ENCODE measurements around the gene CES4A. TPM values are rescaled to one million over a fixed set of nuclear protein-coding genes. Genes with fewer than 3 reads are reported as not detected.

CES4A gene
- total RNA-seq, 1 experiment from 2014 or later, result 1.9 TPM

GRCh38 chr16:66968847-66969246, 19.5 kb upstream of the CES4A start:
- H2BK20ac ChIP-seq (ENCODE audit: low read depth, low read length, poor library complexity, severe bottlenecking), result no peak overlapping the region
- H3K9me3 ChIP-seq (ENCODE audit: control insufficient read depth, low read depth, low read length), result no peaks in the 10 kb centered on the region
- no peak overlapping the region for H3K9ac ChIP-seq (ENCODE audit: extremely low read depth, insufficient read length, low read length)
- no peak for DNase-seq
- no peak overlapping the region for H2AFZ ChIP-seq (ENCODE audit: low read length)
- no peak overlapping the region for H3K4ac ChIP-seq (ENCODE audit: low read depth, low read length)
- no peak overlapping the region for H2BK5ac ChIP-seq (ENCODE audit: insufficient read length, low read length)
- Mint-ChIP-seq H3K27ac (no peak overlapping the region), H3K36me3 (ENCODE audit: insufficient read depth in 1 of 3, low read depth in 3 of 3) (no peaks in the 10 kb centered on the region), H3K4me1 (peaks cover 0 to 6% of the 10 kb centered on the region in 2 experiments; a peak in 2 of 4 replicates), H3K4me3 (no peak overlapping the region), H3K27me3 (ENCODE audit: low read depth) (peaks cover 7% of the 10 kb centered on the region; the same call in 1 of the 2 replicates), H3K9me3 (no peaks in the 10 kb centered on the region)
- no peak overlapping the region for H3K4me2 ChIP-seq (ENCODE audit: insufficient read depth, insufficient read length, low read length)
- H4K20me1 ChIP-seq (ENCODE audit: control insufficient read depth, insufficient read depth, insufficient read length), result no peaks in the 10 kb centered on the region
- no peaks in the 10 kb centered on the region for H3K79me2 ChIP-seq (ENCODE audit: insufficient read depth, low read length)
- H2BK120ac ChIP-seq (ENCODE audit: low read depth, low read length, poor library complexity, severe bottlenecking), result no peak overlapping the region
- H3K23ac ChIP-seq (ENCODE audit: insufficient read length, low read depth, low read length), result no peak overlapping the region
- no peaks in the 10 kb centered on the region for H3K27me3 ChIP-seq (ENCODE audit: insufficient read depth, low read length)
- H3K23me2 ChIP-seq (ENCODE audit: insufficient read length, low read depth, low read length, poor library complexity, severe bottlenecking), result no peaks in the 10 kb centered on the region
- H2BK12ac ChIP-seq (ENCODE audit: insufficient read length, low read depth, low read length), result no peak overlapping the region
- H3T11ph ChIP-seq (ENCODE audit: low read length), result no peak overlapping the region
- no peak overlapping the region for H4K91ac ChIP-seq (ENCODE audit: insufficient read length, low read depth, low read length)
- no peak overlapping the region for H3K18ac ChIP-seq (ENCODE audit: insufficient read length, low read depth, low read length)
- H2AK5ac ChIP-seq (ENCODE audit: insufficient read length, low read length), result no peak overlapping the region
- no peak for TF ChIP-seq CTCF (conservative IDR thresholded peaks at IDR 0.05)
- H2BK15ac ChIP-seq (ENCODE audit: low read depth, low read length), result no peak overlapping the region
- no peak overlapping the region for H3K56ac ChIP-seq (ENCODE audit: insufficient read length, low read depth, low read length)
- no CpG with 5 or more reads among the region's 5 CpGs for WGBS (ENCODE audit: extremely low coverage, insufficient read length, low lambda C conversion rate)
- H4K5ac ChIP-seq (ENCODE audit: insufficient read length, low read depth, low read length), result no peak overlapping the region
- no peak overlapping the region for H3K14ac ChIP-seq (ENCODE audit: insufficient read depth, low read length)
- H3K4me1 ChIP-seq (ENCODE audit: insufficient read depth, low read length), result no peaks in the 10 kb centered on the region
- no peak overlapping the region for H3K27ac ChIP-seq (ENCODE audit: insufficient read length, low read depth, low read length)
- H4K8ac ChIP-seq (replicated peaks; ENCODE audit: insufficient read length, low read depth, low read length), result no peak overlapping the region
- H3K79me1 ChIP-seq (ENCODE audit: insufficient read depth, low read depth, low read length, poor library complexity, severe bottlenecking), result no peaks in the 10 kb centered on the region

Data from H9 (cell line).